HCT116 (cell line): ENCODE data around the gene GABRA5. TPM values are rescaled to one million over a fixed set of nuclear protein-coding genes. Genes with fewer than 3 reads are reported as not detected.

Experiments
- ATAC-seq: fragments of 200-7000 bp; cut with Tn5 transposase; 2 replicates; pipeline ENCODE4 v1.9.1; 2020; ENCODE audit warnings: mild to moderate bottlenecking, moderate library complexity
- BruUV-seq: library from RNA; stranded (reverse); fragments of 400-500 nt; replicated peaks from 2 replicates; lab custom pipeline; 2021; lab: Mats Ljungman, UMichigan
- CTCF ChIA-PET: fragments of 300-600 bp; sonication (Branson Sonifier 250); formaldehyde crosslinking; loops from one replicate; lab custom pipeline; 2021; ENCODE audit warnings: antibody characterized with exemption; lab: Charles Lee
- POLR2A ChIA-PET: fragments of 300-600, 350-600 bp; sonication (Branson Sonifier 250); formaldehyde crosslinking; loops from one replicate; lab custom pipeline; 2021; ENCODE audit warnings: antibody characterized with exemption; lab: Charles Lee
- RAD21 ChIA-PET, 2 experiments: fragments of 300-600 bp; sonication (Branson Sonifier 250); formaldehyde crosslinking; loops; one replicate each; lab custom pipeline; 2023; ENCODE audit warnings: low total read pairs in 2 of 2; ENCODE audit not compliant: uncharacterized antibody in 2 of 2, unreplicated experiment in 2 of 2, low non-redundant PET in 1 of 2; lab: Charles Lee
- DNase-seq: peaks from one replicate; pipeline ENCODE4 v3.0.0-alpha.2; 2010; ENCODE audit warnings: low read depth, low spot score
- H2AFZ ChIP-seq: fragments of 200-600 bp; shearing (Covaris generic), sonication (generic); 2 replicates; pipeline ENCODE4 v1.6.1; 2017; ENCODE audit warnings: low read depth, mixed run types, mixed read lengths, antibody characterized with exemption, low read length; ENCODE audit not compliant: poor library complexity, severe bottlenecking
- H3K27ac ChIP-seq: 2 replicates; pipeline ENCODE4 v1.5.1; 2012; ENCODE audit warnings: low read depth, low read length
- H3K27me3 ChIP-seq: fragments of 200-600 bp; sonication (generic); 2 replicates; pipeline ENCODE4 v1.6.1; 2016; ENCODE audit warnings: mixed run types, low read length, mixed read lengths; ENCODE audit not compliant: insufficient read depth
- H3K36me3 ChIP-seq, 2 experiments: fragments of 200-500 bp in 1 of 2; fragments of 200-600 bp in 1 of 2; sonication (Bioruptor generic) in 1 of 2; sonication (generic) in 1 of 2; 2 replicates each; pipeline versions ENCODE4 v1.5.1 to v1.6.1; 2014 to 2016; ENCODE audit warnings: low read length in 2 of 2, inconsistent platforms in 1 of 2, mixed read lengths in 1 of 2, mixed run types in 1 of 2; ENCODE audit not compliant: insufficient read depth in 2 of 2, control insufficient read depth in 1 of 2
- H3K4me1 ChIP-seq, 2 experiments: fragments of 200-600 bp in 1 of 2; sonication (generic) in 1 of 2; 2 replicates each; pipeline versions ENCODE4 v1.5.1 to v1.6.1; 2012 to 2017; ENCODE audit warnings: low read length in 2 of 2, inconsistent platforms in 1 of 2, mild to moderate bottlenecking in 1 of 2, mixed read lengths in 1 of 2, mixed run types in 1 of 2, moderate library complexity in 1 of 2; ENCODE audit not compliant: insufficient read depth in 2 of 2, control insufficient read depth in 1 of 2
- H3K4me2 ChIP-seq: fragments of 200-600 bp; sonication (generic); 2 replicates; pipeline ENCODE4 v1.6.1; 2017; ENCODE audit warnings: mixed run types, low read length, mixed read lengths
- H3K4me3 ChIP-seq, 2 experiments: fragments of 200-600 bp in 1 of 2; sonication (generic) in 1 of 2; replicated peaks in 1 of 2; 2 replicates each; pipeline ENCODE4 v1.5.1; 2011 to 2016; ENCODE audit warnings: low read length in 2 of 2, control low read depth in 1 of 2, low read depth in 1 of 2, mild to moderate bottlenecking in 1 of 2, mixed read lengths in 1 of 2, mixed run types in 1 of 2
- H3K79me2 ChIP-seq: fragments of 200-600 bp; sonication (generic); 2 replicates; pipeline ENCODE4 v1.6.1; 2017; ENCODE audit warnings: mild to moderate bottlenecking, mixed run types, low read length, moderate library complexity, mixed read lengths; ENCODE audit not compliant: insufficient read depth
- H3K9ac ChIP-seq: fragments of 200-600 bp; sonication (generic); 2 replicates; pipeline ENCODE4 v1.6.1; 2016; ENCODE audit warnings: low read length, mixed read lengths
- H3K9me2 ChIP-seq: fragments of 200-600 bp; sonication (generic), shearing (Covaris generic); 2 replicates; pipeline ENCODE4 v1.6.1; 2017; ENCODE audit warnings: mixed run types, mild to moderate bottlenecking, moderate library complexity; ENCODE audit not compliant: insufficient read depth
- H3K9me3 ChIP-seq, 2 experiments: fragments of 200-500 bp in 1 of 2; fragments of 200-600 bp in 1 of 2; sonication (Bioruptor generic) in 1 of 2; sonication (generic) in 1 of 2; 2 replicates each; pipeline ENCODE4 v1.6.1; 2014 to 2017; ENCODE audit warnings: low read length in 2 of 2, mixed read lengths in 2 of 2, inconsistent platforms in 1 of 2, low read depth in 1 of 2, mild to moderate bottlenecking in 1 of 2, mixed run types in 1 of 2, moderate library complexity in 1 of 2; ENCODE audit not compliant: control insufficient read depth in 1 of 2, insufficient read depth in 1 of 2
- H4K20me1 ChIP-seq: fragments of 200-600 bp; sonication (generic), shearing (Covaris generic); 2 replicates; pipeline ENCODE4 v1.6.1; 2017; ENCODE audit warnings: mixed run types, mild to moderate bottlenecking, moderate library complexity; ENCODE audit not compliant: insufficient read depth
- ATF3 ChIP-seq: IDR thresholded peaks from 2 replicates; pipeline ENCODE4 v1.6.1; 2012
- CEBPB ChIP-seq: IDR thresholded peaks from 2 replicates; pipeline ENCODE4 v1.6.1; 2012; ENCODE audit warnings: low read depth
- CTCF ChIP-seq, 3 experiments: fragments of 200-600 bp in 1 of 3; sonication (generic) in 1 of 3; IDR thresholded peaks in 2 of 3; conservative IDR thresholded peaks in 1 of 3; 2 replicates each; pipeline ENCODE4 v1.5.1; 2012 to 2017; ENCODE audit warnings: low read depth in 2 of 3, low read length in 2 of 3, antibody characterized with exemption in 1 of 3, borderline replicate concordance in 1 of 3, control low read depth in 1 of 3, mild to moderate bottlenecking in 1 of 3, mixed read lengths in 1 of 3, mixed run types in 1 of 3, moderate library complexity in 1 of 3; ENCODE audit not compliant: insufficient read depth in 1 of 3
- EGR1 ChIP-seq: IDR thresholded peaks from 2 replicates; pipeline ENCODE4 v1.6.1; 2012; ENCODE audit warnings: low read depth
- ELF1 ChIP-seq: IDR thresholded peaks from 2 replicates; pipeline ENCODE4 v1.6.1; 2012; ENCODE audit warnings: low read depth, borderline replicate concordance
- EZH2phosphoT487 ChIP-seq: fragments of 200-600 bp; IDR thresholded peaks from 2 replicates; pipeline ENCODE4 v1.6.1; 2018; ENCODE audit warnings: antibody characterized with exemption, borderline replicate concordance
- FOSL1 ChIP-seq: IDR thresholded peaks from 2 replicates; pipeline ENCODE4 v1.6.1; 2012; ENCODE audit warnings: low read depth
- MAX ChIP-seq: IDR thresholded peaks from 2 replicates; pipeline ENCODE4 v1.6.1; 2012
- POLR2A ChIP-seq: IDR thresholded peaks from 2 replicates; pipeline ENCODE4 v1.7.0; 2011; ENCODE audit warnings: borderline replicate concordance; ENCODE audit not compliant: insufficient read depth, insufficient read length; ENCODE audit errors: extremely low read depth
- POLR2AphosphoS5 ChIP-seq: IDR thresholded peaks from 2 replicates; pipeline ENCODE4 v1.6.1; 2011; ENCODE audit warnings: mild to moderate bottlenecking, low read depth, low read length, moderate library complexity
- SIN3A ChIP-seq: IDR thresholded peaks from 2 replicates; pipeline ENCODE4 v1.6.1; 2012; ENCODE audit warnings: low read depth
- SP1 ChIP-seq: IDR thresholded peaks from 2 replicates; pipeline ENCODE4 v1.6.1; 2012; ENCODE audit warnings: low read depth
- TCF7L2 ChIP-seq: IDR thresholded peaks from 2 replicates; pipeline ENCODE4 v1.7.0; 2011; ENCODE audit warnings: borderline replicate concordance, inconsistent platforms; ENCODE audit not compliant: insufficient read depth, insufficient read length; ENCODE audit errors: extremely low read depth
- YY1 ChIP-seq: IDR thresholded peaks from 2 replicates; pipeline ENCODE4 v1.6.1; 2011; ENCODE audit warnings: low read length, low read depth, moderate library complexity, mild to moderate bottlenecking; ENCODE audit not compliant: insufficient replicate concordance; ENCODE audit errors: extremely low read depth
- ZBTB33 ChIP-seq: IDR thresholded peaks from 2 replicates; pipeline ENCODE4 v1.6.1; 2011; ENCODE audit warnings: mild to moderate bottlenecking, low read length, moderate library complexity; ENCODE audit not compliant: insufficient replicate concordance; ENCODE audit errors: extremely low read depth
- ZFX ChIP-seq: fragments of 450-650 bp; IDR thresholded peaks from 2 replicates; pipeline ENCODE4 v1.6.1; 2017
- intact Hi-C: fragments of 100-400 bp; cut with micrococcal nuclease; formaldehyde crosslinking; loops from 2 replicates; pipeline ENCODE4 v1.10.0; 2022
- total RNA-seq: library from RNA; stranded (reverse); gene quantifications from one replicate; pipeline ENCODE4 v1.2.1, GENCODE V29; 2021; ENCODE audit not compliant: unreplicated experiment

The GABRA5 gene
- total RNA-seq, 1 experiment from 2014 or later, result not detected

GRCh38 chr15:26877831-26878230, 11.0 kb downstream of the GABRA5 start:
- H3K4me2 ChIP-seq, result no peak overlapping the region
- no peak for TF ChIP-seq SIN3A
- TF ChIP-seq ELF1, result no peak
- TF ChIP-seq ATF3, result no peak
- no peak for TF ChIP-seq EGR1
- no peak overlapping the region for H3K27ac ChIP-seq
- H3K4me1 ChIP-seq, result no peaks in the 10 kb centered on the region
- no peaks in the 10 kb centered on the region for H3K9me2 ChIP-seq
- DNase-seq (no peak), ATAC-seq (no peak)
- H3K36me3 ChIP-seq, result no peaks in the 10 kb centered on the region
- no peaks in the 10 kb centered on the region for H4K20me1 ChIP-seq
- H3K9me3 ChIP-seq, result peaks cover 4 to 20% of the 10 kb centered on the region in 2 experiments; a peak in 2 of 4 replicates
- no peak overlapping the region for H2AFZ ChIP-seq
- RAD21 ChIA-PET, result no interaction called here
- H3K79me2 ChIP-seq, result no peaks in the 10 kb centered on the region
- CTCF ChIA-PET, result no interaction called here
- H3K9ac ChIP-seq, result no peak overlapping the region
- POLR2A ChIA-PET, result no interaction called here
- no peak overlapping the region for H3K4me3 ChIP-seq
- intact Hi-C loops, result no loop called here
- no peaks in the 10 kb centered on the region for H3K27me3 ChIP-seq
- BruUV-seq, result no TSS peak

- no TSS peak for BruUV-seq
- TF ChIP-seq ZFX (no peak), TCF7L2 (no peak), EZH2phosphoT487 (no peak), CEBPB (no peak), EGR1 (no peak), FOSL1 (no peak), POLR2A (no peak), MAX (no peak), ELF1 (no peak), CTCF (IDR thresholded peaks at IDR 0.05 in 2 of 3, conservative IDR thresholded peaks at IDR 0.05 in 1 of 3; ENCODE audit: borderline replicate concordance in 1 of 3, insufficient read depth in 1 of 3, low read depth in 2 of 3, low read length in 2 of 3) (no peak), SP1 (no peak), YY1 (no peak), POLR2AphosphoS5 (no peak), ZBTB33 (no peak), ATF3 (no peak)
These were observed 12.8 kb downstream of the GABRA5 start for GRCh38 chr15:26879706-26880105.

More at GRCh38 chr15:26879706-26880105, 12.8 kb downstream of the GABRA5 start:
- ChIA-PET POLR2A (no interaction called here), RAD21 (no interaction called here), CTCF (no interaction called here)
- peaks cover 4 to 23% of the 10 kb centered on the region in 2 experiments; a peak in 2 of 4 replicates for H3K9me3 ChIP-seq
- H3K27ac ChIP-seq, result no peak overlapping the region
- intact Hi-C loops, result no loop called here
- H3K79me2 ChIP-seq, result no peaks in the 10 kb centered on the region
- H3K4me1 ChIP-seq, result no peaks in the 10 kb centered on the region
- no peak overlapping the region for H3K9ac ChIP-seq
- no peak for DNase-seq
- no peak for ATAC-seq
- no peak overlapping the region for H3K4me2 ChIP-seq
- H3K27me3 ChIP-seq, result no peaks in the 10 kb centered on the region
- no peak overlapping the region for H2AFZ ChIP-seq
- H4K20me1 ChIP-seq, result no peaks in the 10 kb centered on the region
- no peaks in the 10 kb centered on the region for H3K36me3 ChIP-seq
- H3K4me3 ChIP-seq, result no peak overlapping the region
- no peaks in the 10 kb centered on the region for H3K9me2 ChIP-seq
